Ovary (tissue), 3 donors: Measurements from ENCODE around the gene PSME3.

Source experiments
- EP300 ChIP-seq: sonication (generic); formaldehyde crosslinking; IDR thresholded peaks from one replicate; pipeline ENCODE4 v1.6.1; 2017; ENCODE audit warnings: antibody characterized with exemption
- TF ChIP-seq, protein P1 (sequence below), 3 donors: fragments of 450-650 bp in 2 of 3; fragments of 200-600 bp in 1 of 3; IDR thresholded peaks; one replicate each; pipeline versions ENCODE4 v1.5.1 to v1.8.0; 2016 to 2022; ENCODE audit warnings: antibody characterized with exemption in 3 of 3, mild to moderate bottlenecking in 1 of 3
- donor health status: DM: no; HTN: no; CAD: no.

DNA sequence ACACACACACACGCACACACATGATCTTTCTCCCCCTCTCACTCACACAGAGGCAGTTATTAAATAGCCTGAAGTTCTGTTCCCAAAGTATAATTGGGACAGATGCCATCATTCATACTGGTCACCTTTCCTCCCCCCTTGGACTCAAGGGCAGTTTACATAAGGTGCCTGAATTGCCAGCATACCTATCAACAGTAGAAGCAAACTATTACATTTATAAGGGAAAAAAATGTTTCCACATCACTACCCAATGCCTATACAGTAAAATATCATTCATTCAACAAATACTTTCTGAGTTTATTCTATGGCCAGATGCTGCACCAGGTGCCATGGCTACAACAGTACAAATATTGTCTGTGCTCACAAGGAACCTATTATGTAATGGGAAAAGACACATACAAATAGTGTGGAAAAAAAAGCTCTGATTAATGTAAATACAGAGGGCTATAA is 28.3 kb upstream of the PSME3 start:
- TF ChIP-seq, protein P1, sequence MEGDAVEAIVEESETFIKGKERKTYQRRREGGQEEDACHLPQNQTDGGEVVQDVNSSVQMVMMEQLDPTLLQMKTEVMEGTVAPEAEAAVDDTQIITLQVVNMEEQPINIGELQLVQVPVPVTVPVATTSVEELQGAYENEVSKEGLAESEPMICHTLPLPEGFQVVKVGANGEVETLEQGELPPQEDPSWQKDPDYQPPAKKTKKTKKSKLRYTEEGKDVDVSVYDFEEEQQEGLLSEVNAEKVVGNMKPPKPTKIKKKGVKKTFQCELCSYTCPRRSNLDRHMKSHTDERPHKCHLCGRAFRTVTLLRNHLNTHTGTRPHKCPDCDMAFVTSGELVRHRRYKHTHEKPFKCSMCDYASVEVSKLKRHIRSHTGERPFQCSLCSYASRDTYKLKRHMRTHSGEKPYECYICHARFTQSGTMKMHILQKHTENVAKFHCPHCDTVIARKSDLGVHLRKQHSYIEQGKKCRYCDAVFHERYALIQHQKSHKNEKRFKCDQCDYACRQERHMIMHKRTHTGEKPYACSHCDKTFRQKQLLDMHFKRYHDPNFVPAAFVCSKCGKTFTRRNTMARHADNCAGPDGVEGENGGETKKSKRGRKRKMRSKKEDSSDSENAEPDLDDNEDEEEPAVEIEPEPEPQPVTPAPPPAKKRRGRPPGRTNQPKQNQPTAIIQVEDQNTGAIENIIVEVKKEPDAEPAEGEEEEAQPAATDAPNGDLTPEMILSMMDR (IDR thresholded peaks at IDR 0.05) = no peak
- TF ChIP-seq EP300 = no peak
